GM23338 (cell line): ENCODE results near the gene LPIN1. TPM values are rescaled to one million over a fixed set of nuclear protein-coding genes. Genes with fewer than 3 reads are reported as not detected.
A peak's percentile ranks its signal among the peaks of the same experiment; 100 is the strongest.

Source experiments
- ATAC-seq: fragments of 200-7000 bp; cut with Tn5 transposase; 3 replicates; pipeline ENCODE4 v1.9.1; 2020
- DNase-seq: peaks from one replicate; pipeline ENCODE4 v3.0.0-alpha.2; 2015; ENCODE audit warnings: low spot score
- H2AFZ ChIP-seq: fragments of 200-600 bp; sonication (generic); 2 replicates; pipeline ENCODE4 v1.8.0; 2016; ENCODE audit warnings: antibody characterized with exemption, mild to moderate bottlenecking, moderate library complexity
- H3F3A ChIP-seq: fragments of 200-600 bp; sonication (generic); replicated peaks from 2 replicates; pipeline ENCODE4 v1.8.0; 2017; ENCODE audit warnings: antibody characterized with exemption, mixed run types, low read depth
- H3K27ac ChIP-seq: fragments of 200-600 bp; sonication (generic); 2 replicates; pipeline ENCODE4 v1.6.1; 2016; ENCODE audit warnings: low read depth
- H3K27me3 ChIP-seq: fragments of 200-600 bp; sonication (generic); 2 replicates; pipeline ENCODE4 v1.8.0; 2016; ENCODE audit warnings: mild to moderate bottlenecking, mixed run types, moderate library complexity; ENCODE audit not compliant: insufficient read depth
- H3K36me3 ChIP-seq: fragments of 200-600 bp; sonication (generic); 2 replicates; pipeline ENCODE4 v1.8.0; 2016; ENCODE audit warnings: mild to moderate bottlenecking; ENCODE audit not compliant: insufficient read depth
- H3K4me1 ChIP-seq: fragments of 200-600 bp; sonication (generic); 2 replicates; pipeline ENCODE4 v1.8.0; 2016; ENCODE audit warnings: mild to moderate bottlenecking, moderate library complexity; ENCODE audit not compliant: insufficient read depth
- H3K4me2 ChIP-seq: fragments of 200-600 bp; sonication (generic); 2 replicates; pipeline ENCODE4 v1.7.1; 2017; ENCODE audit warnings: mixed run types
- H3K4me3 ChIP-seq: fragments of 200-600 bp; sonication (generic); 2 replicates; pipeline ENCODE4 v1.6.1; 2016; ENCODE audit warnings: mixed run types
- H3K79me2 ChIP-seq: fragments of 200-600 bp; sonication (generic); replicated peaks from 2 replicates; pipeline ENCODE4 v1.8.0; 2017; ENCODE audit warnings: mild to moderate bottlenecking; ENCODE audit not compliant: insufficient read depth
- H3K9me2 ChIP-seq: fragments of 200-600 bp; sonication (generic); 2 replicates; pipeline ENCODE4 v1.8.0; 2017; ENCODE audit not compliant: insufficient read depth
- H4K20me1 ChIP-seq: fragments of 200-600 bp; sonication (generic); replicated peaks from 2 replicates; pipeline ENCODE4 v1.8.0; 2017; ENCODE audit warnings: mild to moderate bottlenecking; ENCODE audit not compliant: insufficient read depth
- H3K27ac Mint-ChIP-seq: 2 replicates; pipeline ENCODE4 v1.8.0; 2020; ENCODE audit warnings: inconsistent platforms, mild to moderate bottlenecking, moderate library complexity, mixed read lengths
- H3K27me3 Mint-ChIP-seq: 3 replicates; pipeline ENCODE4 v1.8.0; 2022; ENCODE audit warnings: low read depth, mild to moderate bottlenecking, moderate library complexity, mixed read lengths, inconsistent platforms; ENCODE audit not compliant: insufficient read depth, poor library complexity
- H3K36me3 Mint-ChIP-seq: 3 replicates; pipeline ENCODE4 v1.8.0; 2021; ENCODE audit warnings: low read depth, mild to moderate bottlenecking, inconsistent platforms, moderate library complexity, mixed read lengths
- H3K4me1 Mint-ChIP-seq: 3 replicates; pipeline ENCODE4 v1.8.0; 2020; ENCODE audit warnings: mild to moderate bottlenecking, inconsistent platforms, mixed read lengths
- H3K4me3 Mint-ChIP-seq: 3 replicates; pipeline ENCODE4 v1.8.0; 2021; ENCODE audit warnings: moderate library complexity, mild to moderate bottlenecking, inconsistent platforms, mixed read lengths
- H3K9me3 Mint-ChIP-seq: 3 replicates; pipeline ENCODE4 v1.8.0; 2020; ENCODE audit warnings: moderate library complexity, mild to moderate bottlenecking, inconsistent platforms, mixed read lengths
- CREB1 ChIP-seq: fragments of 250-450 bp; sonication (Bioruptor Pico); IDR thresholded peaks from 2 replicates; pipeline ENCODE4 v1.5.0; 2020; ENCODE audit warnings: low read depth, mild to moderate bottlenecking, moderate library complexity
- ETS1 ChIP-seq: IDR thresholded peaks from 2 replicates; pipeline ENCODE4 v1.6.1; 2016; ENCODE audit warnings: antibody characterized with exemption
- EZH2 ChIP-seq: fragments of 200-600 bp; sonication (generic); IDR thresholded peaks from one replicate; pipeline ENCODE4 v1.8.0; 2017; ENCODE audit warnings: antibody characterized with exemption, mild to moderate bottlenecking, low read depth; ENCODE audit not compliant: unreplicated experiment
- EZH2phosphoT487 ChIP-seq: fragments of 200-600 bp; sonication (generic); IDR thresholded peaks from one replicate; pipeline ENCODE4 v1.8.1; 2018; ENCODE audit warnings: antibody characterized with exemption; ENCODE audit not compliant: unreplicated experiment
- JUNB ChIP-seq: IDR thresholded peaks from one replicate; pipeline ENCODE4 v1.6.1; 2016; ENCODE audit warnings: antibody characterized with exemption; ENCODE audit not compliant: unreplicated experiment
- NANOG ChIP-seq: IDR thresholded peaks from 2 replicates; pipeline ENCODE4 v1.6.1; 2016; ENCODE audit warnings: antibody characterized with exemption, borderline replicate concordance
- POLR2AphosphoS5 ChIP-seq: IDR thresholded peaks from 2 replicates; pipeline ENCODE4 v1.6.1; 2016; ENCODE audit warnings: antibody characterized with exemption, low read depth
- REST ChIP-seq: IDR thresholded peaks from one replicate; pipeline ENCODE4 v1.6.1; 2018; ENCODE audit warnings: antibody characterized with exemption; ENCODE audit not compliant: unreplicated experiment
- STAT1 ChIP-seq: IDR thresholded peaks from one replicate; pipeline ENCODE4 v1.6.1; 2016; ENCODE audit warnings: antibody characterized with exemption; ENCODE audit not compliant: unreplicated experiment
- ZNF114 ChIP-seq: fragments of 250-450 bp; sonication (Bioruptor Pico); IDR thresholded peaks from 2 replicates; pipeline ENCODE4 v1.5.0; 2020; ENCODE audit warnings: mild to moderate bottlenecking, moderate library complexity
- ZNF331 ChIP-seq: fragments of 250-450 bp; sonication (Bioruptor Pico); IDR thresholded peaks from 2 replicates; pipeline ENCODE4 v1.5.0; 2020; ENCODE audit warnings: low read depth, mild to moderate bottlenecking, moderate library complexity
- polyA plus RNA-seq: library from polyadenylated mRNA; unstranded; fragments of >200 nt; fragmentation: Nextera tagmentation; extraction: Ambion mirVana; gene quantifications from 2 replicates; pipeline ENCODE4 v1.2.1, GENCODE V29; 2016
- total RNA-seq: library from RNA; depleted of rRNA; stranded (reverse); fragments of >200 nt; shearing (Covaris generic); gene quantifications from 2 replicates; pipeline ENCODE4 v1.2.3, GENCODE V29; 2014
- TF ChIP-seq, protein P1 (sequence below), 2 experiments: fragments of 200-600 bp in 1 of 2; sonication (generic) in 1 of 2; conservative IDR thresholded peaks; 2 replicates each; pipeline versions ENCODE4 v1.5.1 to v1.6.1; 2016 to 2017; ENCODE audit warnings: antibody characterized with exemption in 2 of 2, low read depth in 2 of 2, mild to moderate bottlenecking in 2 of 2, moderate library complexity in 1 of 2
- TF ChIP-seq, protein P2 (sequence below): fragments of 250-450 bp; sonication (Bioruptor Pico); IDR thresholded peaks from 2 replicates; pipeline ENCODE4 v1.5.0; 2020; ENCODE audit warnings: mild to moderate bottlenecking, moderate library complexity

The LPIN1 gene
- total and polyA plus RNA-seq, 2 experiments from 2014 or later, result 4.4 to 9.5 TPM

DNA sequence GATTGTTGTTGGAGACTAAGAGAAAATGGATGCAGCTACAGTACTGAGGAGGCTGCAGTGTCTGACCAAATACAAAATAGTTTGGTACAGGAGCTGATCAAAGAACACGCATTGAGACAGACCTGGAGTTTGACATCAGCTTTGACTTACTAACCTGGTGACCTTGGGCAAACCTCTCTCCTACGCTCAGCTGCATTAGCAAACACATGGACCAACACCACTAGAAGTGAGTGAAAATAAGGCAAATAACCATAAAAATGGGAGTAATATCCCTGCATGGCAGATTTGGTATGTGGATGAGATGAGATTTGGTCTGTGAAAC lies 126.5 kb downstream of the LPIN1 start:
- no peaks in the 10 kb centered on the region for H3K36me3 Mint-ChIP-seq
- H3K4me3 ChIP-seq, result no peak overlapping the region
- no peaks in the 10 kb centered on the region for H3F3A ChIP-seq
- H3K4me2 ChIP-seq, result no peak overlapping the region
- no peaks in the 10 kb centered on the region for H3K27me3 ChIP-seq
- peak overlapping the region; percentile 6; the same call in 1 of the 2 replicates for H2AFZ ChIP-seq
- DNase-seq (no peak), ATAC-seq (no peak)
- H3K4me3 Mint-ChIP-seq, result no peak overlapping the region
- no peaks in the 10 kb centered on the region for H3K36me3 ChIP-seq
- H4K20me1 ChIP-seq, result no peaks in the 10 kb centered on the region
- H3K27me3 Mint-ChIP-seq, result peaks cover 2% of the 10 kb centered on the region
- H3K4me1 Mint-ChIP-seq, result peaks cover 17% of the 10 kb centered on the region; the same call in 2 of the 3 replicates
- H3K79me2 ChIP-seq, result no peaks in the 10 kb centered on the region
- no peak overlapping the region for H3K27ac Mint-ChIP-seq
- H3K4me1 ChIP-seq, result no peaks in the 10 kb centered on the region
- peaks cover 3% of the 10 kb centered on the region for H3K9me3 Mint-ChIP-seq
- H3K9me2 ChIP-seq, result peaks cover 8% of the 10 kb centered on the region; the same call in 1 of the 2 replicates
- no peak overlapping the region for H3K27ac ChIP-seq
- TF ChIP-seq ETS1, result no peak
- no peak for TF ChIP-seq ZNF331 (CRISPR knock-in tag)
- no peak for TF ChIP-seq EZH2phosphoT487
- no peak for TF ChIP-seq STAT1
- TF ChIP-seq REST, result no peak
- TF ChIP-seq POLR2AphosphoS5, result no peak
- no peak for TF ChIP-seq EZH2
- no peak for TF ChIP-seq CREB1 (CRISPR knock-in tag)
- TF ChIP-seq ZNF114 (CRISPR knock-in tag), result no peak
- TF ChIP-seq, protein P1, sequence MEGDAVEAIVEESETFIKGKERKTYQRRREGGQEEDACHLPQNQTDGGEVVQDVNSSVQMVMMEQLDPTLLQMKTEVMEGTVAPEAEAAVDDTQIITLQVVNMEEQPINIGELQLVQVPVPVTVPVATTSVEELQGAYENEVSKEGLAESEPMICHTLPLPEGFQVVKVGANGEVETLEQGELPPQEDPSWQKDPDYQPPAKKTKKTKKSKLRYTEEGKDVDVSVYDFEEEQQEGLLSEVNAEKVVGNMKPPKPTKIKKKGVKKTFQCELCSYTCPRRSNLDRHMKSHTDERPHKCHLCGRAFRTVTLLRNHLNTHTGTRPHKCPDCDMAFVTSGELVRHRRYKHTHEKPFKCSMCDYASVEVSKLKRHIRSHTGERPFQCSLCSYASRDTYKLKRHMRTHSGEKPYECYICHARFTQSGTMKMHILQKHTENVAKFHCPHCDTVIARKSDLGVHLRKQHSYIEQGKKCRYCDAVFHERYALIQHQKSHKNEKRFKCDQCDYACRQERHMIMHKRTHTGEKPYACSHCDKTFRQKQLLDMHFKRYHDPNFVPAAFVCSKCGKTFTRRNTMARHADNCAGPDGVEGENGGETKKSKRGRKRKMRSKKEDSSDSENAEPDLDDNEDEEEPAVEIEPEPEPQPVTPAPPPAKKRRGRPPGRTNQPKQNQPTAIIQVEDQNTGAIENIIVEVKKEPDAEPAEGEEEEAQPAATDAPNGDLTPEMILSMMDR (conservative IDR thresholded peaks at IDR 0.05; ENCODE audit: low read depth in 2 of 2), result no peak
- TF ChIP-seq JUNB, result no peak
- no peak for TF ChIP-seq NANOG
- TF ChIP-seq, protein P2, sequence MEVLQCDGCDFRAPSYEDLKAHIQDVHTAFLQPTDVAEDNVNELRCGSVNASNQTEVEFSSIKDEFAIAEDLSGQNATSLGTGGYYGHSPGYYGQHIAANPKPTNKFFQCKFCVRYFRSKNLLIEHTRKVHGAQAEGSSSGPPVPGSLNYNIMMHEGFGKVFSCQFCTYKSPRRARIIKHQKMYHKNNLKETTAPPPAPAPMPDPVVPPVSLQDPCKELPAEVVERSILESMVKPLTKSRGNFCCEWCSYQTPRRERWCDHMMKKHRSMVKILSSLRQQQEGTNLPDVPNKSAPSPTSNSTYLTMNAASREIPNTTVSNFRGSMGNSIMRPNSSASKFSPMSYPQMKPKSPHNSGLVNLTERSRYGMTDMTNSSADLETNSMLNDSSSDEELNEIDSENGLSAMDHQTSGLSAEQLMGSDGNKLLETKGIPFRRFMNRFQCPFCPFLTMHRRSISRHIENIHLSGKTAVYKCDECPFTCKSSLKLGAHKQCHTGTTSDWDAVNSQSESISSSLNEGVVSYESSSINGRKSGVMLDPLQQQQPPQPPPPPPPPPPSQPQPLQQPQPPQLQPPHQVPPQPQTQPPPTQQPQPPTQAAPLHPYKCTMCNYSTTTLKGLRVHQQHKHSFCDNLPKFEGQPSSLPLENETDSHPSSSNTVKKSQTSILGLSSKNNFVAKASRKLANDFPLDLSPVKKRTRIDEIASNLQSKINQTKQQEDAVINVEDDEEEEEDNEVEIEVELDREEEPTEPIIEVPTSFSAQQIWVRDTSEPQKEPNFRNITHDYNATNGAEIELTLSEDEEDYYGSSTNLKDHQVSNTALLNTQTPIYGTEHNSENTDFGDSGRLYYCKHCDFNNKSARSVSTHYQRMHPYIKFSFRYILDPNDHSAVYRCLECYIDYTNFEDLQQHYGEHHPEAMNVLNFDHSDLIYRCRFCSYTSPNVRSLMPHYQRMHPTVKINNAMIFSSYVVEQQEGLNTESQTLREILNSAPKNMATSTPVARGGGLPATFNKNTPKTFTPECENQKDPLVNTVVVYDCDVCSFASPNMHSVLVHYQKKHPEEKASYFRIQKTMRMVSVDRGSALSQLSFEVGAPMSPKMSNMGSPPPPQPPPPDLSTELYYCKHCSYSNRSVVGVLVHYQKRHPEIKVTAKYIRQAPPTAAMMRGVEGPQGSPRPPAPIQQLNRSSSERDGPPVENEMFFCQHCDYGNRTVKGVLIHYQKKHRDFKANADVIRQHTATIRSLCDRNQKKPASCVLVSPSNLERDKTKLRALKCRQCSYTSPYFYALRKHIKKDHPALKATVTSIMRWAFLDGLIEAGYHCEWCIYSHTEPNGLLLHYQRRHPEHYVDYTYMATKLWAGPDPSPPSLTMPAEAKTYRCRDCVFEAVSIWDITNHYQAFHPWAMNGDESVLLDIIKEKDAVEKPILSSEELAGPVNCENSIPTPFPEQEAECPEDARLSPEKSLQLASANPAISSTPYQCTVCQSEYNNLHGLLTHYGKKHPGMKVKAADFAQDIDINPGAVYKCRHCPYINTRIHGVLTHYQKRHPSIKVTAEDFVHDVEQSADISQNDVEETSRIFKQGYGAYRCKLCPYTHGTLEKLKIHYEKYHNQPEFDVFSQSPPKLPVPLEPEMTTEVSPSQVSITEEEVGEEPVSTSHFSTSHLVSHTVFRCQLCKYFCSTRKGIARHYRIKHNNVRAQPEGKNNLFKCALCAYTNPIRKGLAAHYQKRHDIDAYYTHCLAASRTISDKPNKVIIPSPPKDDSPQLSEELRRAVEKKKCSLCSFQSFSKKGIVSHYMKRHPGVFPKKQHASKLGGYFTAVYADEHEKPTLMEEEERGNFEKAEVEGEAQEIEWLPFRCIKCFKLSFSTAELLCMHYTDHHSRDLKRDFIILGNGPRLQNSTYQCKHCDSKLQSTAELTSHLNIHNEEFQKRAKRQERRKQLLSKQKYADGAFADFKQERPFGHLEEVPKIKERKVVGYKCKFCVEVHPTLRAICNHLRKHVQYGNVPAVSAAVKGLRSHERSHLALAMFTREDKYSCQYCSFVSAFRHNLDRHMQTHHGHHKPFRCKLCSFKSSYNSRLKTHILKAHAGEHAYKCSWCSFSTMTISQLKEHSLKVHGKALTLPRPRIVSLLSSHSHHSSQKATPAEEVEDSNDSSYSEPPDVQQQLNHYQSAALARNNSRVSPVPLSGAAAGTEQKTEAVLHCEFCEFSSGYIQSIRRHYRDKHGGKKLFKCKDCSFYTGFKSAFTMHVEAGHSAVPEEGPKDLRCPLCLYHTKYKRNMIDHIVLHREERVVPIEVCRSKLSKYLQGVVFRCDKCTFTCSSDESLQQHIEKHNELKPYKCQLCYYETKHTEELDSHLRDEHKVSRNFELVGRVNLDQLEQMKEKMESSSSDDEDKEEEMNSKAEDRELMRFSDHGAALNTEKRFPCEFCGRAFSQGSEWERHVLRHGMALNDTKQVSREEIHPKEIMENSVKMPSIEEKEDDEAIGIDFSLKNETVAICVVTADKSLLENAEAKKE (CRISPR knock-in tag), result no peak
